NCI-H187 treated with DMSO at 0.1 percent for 48 hours (cell line): ENCODE results near the gene PRDM16.

Experiments used
- DNase-seq: peaks from one replicate; lab custom pipeline; 2025; lab: John Stamatoyannopoulos, UW

PRDM16 gene

DNA sequence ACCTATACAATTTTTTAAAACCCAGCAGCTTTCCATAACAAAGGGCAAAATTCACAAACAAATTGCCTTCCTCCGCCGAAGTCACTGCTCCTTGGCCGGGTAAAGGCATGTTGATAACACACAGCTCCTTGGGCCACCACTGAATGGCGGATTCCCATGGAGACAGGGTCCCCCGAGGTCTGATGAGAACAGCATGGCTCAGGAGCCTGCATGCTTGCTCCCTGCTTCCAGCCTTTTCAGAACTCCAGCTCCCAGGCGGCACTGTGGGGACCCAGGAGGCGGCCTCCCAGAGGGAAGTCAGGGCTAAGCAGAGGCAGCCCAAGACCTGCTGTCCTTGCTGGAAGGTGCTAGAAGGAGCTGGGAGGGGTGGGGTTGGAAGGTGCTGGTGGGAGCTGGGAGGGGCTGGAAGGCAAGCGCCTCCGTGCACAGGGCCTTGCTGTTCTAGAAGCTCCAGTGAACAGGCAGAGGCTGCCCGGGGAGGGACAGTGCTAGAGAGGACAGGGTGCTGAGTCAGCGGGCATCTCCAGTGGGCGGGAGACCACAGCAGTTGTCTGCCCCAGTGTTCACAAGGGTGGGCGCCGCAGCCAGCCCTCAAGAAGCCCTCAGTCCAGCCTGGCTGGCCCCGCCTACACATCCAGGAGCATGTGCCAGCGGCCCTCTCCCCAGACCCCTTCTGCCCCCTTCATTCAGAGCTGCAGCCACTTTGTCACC, 35.1 kb downstream of the PRDM16 start:
- no peak for DNase-seq

- DNase-seq, result no peak
These were observed 36.3 kb downstream of the PRDM16 start for GRCh38 chr1:3105167-3105863.

GRCh38 chr1:3106216-3106615, 37.2 kb downstream of the PRDM16 start:
- DNase-seq, result no peak

- DNase-seq, result no peak
These were observed 38.2 kb downstream of the PRDM16 start for GRCh38 chr1:3107201-3107600.

- DNase-seq, result no peak
These were observed 40.4 kb downstream of the PRDM16 start for GRCh38 chr1:3109355-3109754.

DNA sequence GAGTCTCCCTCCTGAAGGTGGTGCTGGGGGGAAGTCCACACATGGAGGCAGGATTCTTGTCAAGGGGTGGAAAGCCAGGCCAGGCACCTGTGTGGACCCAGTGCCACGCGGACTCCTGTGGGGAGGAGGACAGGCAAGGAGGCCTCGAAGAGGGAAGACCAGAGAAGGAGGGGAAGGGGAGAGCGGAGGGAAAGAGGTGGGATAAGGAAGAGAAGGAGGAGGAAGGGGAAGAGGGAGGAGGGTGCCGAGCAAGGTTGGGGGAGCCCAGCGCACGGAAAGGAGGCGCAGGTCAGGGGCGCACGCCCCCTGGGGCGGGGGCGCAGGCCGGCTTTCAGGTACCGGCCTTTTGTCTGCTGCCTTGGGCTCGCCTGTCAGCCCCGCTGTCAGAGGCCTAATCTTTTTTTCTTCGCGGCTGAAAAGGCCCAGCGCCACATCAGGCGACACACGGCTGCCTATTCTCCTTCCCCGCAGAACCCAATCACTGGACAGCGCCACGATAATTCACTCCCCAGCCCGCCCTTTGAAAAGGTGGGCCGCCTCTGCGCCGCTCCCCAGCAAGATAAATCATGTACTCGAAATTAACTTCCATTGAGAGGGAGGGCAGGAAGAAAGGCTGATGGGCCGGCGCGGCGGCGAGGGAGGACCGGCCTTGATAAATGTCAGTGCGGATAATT, 42.5 kb downstream of the PRDM16 start:
- DNase-seq, result no peak

DNA sequence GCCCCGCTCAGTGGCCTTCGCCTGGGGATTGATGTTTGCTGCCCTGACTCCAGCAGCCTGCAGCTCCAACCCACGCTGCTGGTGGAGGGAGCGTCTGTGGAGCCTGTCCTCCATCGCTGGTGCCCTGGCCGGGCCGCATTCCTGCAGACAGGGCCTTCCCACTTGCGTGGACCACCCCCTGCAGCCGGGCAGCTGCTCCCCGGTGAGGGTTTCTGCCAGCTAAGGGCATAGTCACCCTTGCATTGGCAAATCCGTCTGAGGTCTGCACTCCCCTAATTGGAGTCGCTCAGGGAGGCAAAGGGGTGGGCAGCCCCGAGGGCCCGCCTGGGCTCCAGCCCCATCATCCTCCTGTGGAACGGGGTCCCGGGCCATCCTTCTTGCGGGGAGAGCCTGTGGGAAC, 43.5 kb downstream of the PRDM16 start:
- no peak for DNase-seq

GRCh38 chr1:3113047-3113740, 44.2 kb downstream of the PRDM16 start:
- DNase-seq, result no peak

DNA sequence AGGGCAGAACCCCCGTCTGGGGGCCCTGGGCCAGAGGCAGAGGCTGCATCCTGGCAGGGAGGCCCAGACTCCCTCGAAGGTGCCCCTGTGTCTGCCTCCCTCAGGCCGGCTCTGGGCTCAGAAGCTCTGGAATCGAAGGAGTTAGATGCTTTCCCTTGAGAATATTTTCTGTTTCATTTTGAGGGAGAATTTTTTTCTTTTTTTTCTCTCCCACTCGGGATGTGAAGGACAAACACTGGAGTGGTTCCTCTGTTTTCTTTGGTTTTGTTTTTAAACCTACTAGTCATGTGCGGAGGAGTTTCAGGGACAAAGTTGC, 44.7 kb downstream of the PRDM16 start:
- DNase-seq, result no peak

DNA sequence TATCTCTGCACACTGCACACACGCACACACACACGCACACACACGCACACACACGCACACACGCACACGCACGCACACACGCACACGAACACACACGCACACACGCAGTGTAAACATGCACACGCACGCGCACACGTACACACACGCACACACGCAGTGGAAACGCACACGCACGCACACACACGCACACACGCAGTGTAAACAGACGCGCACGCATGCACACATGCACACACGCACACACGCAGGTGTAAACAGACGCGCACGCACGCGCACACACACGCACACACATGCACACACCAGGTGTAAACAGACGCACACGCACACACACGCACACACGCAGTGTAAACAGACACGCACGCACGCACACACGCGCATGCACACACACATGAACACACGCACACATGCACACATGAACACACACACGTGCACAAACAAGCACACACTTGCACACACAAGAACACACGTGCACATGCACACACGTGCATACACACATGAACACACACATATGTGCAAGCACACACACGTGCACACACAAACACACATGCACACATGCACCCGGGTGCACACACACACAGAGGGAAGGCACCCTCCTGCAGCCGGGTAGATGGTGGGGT, 45.2 kb downstream of the PRDM16 start:
- no peak for DNase-seq

DNA sequence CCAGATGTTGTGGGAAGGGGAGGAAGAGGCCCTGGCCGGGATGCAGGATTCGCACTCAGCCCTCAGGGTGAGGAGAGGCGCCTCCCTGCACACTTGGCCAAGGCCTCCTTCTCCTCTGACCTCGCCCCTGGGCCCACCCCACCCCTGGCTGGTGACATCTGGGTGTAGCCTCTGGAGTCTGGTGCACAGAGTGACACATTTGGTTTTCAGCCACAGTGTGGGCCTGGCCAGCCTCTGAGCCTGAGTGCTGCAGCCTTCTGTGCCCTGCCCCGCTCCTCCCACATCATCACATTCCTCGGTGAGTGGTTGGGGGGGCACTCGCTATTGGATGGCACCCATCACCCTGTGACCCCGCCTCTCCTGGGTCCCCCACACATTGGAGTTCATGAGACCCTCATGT, 45.8 kb downstream of the PRDM16 start:
- no peak for DNase-seq

GRCh38 chr1:3115275-3116149, 46.5 kb downstream of the PRDM16 start:
- DNase-seq, result no peak

DNA sequence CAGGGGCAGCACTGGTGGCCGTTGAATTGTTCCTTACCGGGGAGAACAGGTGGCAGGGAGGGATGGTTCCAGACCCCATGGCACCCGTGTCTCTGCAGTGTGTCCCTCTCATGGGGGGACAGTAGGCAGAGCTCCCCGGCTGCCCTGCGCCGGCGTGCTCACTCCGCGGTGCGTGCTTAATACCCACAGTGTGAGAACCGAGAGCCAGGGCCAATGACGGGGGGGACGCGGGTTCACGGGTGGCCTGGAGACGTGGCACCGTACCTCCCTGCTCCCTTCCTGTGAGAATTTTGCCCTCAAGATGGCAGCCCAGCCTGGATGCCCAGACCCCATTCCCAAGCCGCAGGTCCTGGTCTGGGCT, 47.1 kb downstream of the PRDM16 start:
- DNase-seq, result no peak

DNA sequence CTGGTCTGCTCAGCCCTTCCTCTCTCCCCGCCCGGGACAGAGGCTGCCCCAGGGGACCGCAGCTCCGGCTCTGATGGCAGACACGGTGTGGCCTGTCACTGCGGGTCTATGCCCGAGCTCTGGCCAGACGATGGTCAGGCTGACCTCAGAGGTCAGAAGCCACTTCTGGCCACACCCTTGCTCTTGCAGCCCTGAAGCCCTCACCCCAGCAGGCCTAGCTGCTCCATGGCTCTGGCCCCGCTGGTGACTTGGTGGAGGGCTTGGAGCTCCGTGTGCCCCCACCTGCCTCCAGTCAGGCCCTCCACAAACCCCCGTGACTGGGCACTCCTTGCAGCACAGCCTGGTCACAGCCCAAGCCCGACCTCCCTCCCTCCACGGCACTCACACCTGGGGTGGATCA, 47.6 kb downstream of the PRDM16 start:
- no peak for DNase-seq

DNA sequence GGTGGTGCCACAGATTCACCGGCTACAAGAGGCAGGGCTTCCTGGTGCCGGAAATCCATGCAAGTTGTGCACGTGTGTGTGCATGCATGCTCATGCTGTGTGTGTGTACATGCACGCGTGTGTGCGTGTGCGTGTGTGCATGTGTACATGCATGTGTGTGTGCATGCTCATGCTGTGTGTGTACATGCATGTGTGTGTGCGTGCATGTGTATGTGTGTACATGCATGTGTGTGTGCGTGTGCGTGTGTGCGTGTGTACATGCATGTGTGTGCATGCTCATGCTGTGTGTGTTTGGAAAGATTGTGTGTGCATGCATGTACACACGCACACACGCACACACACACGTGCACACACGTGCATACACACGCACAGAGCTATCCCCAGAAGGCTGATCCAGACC, 48.9 kb downstream of the PRDM16 start:
- no peak for DNase-seq

GRCh38 chr1:3119061-3119460, 50.1 kb downstream of the PRDM16 start:
- DNase-seq, result no peak

- no peak for DNase-seq
These were observed 50.7 kb downstream of the PRDM16 start for GRCh38 chr1:3119725-3120124.

- DNase-seq, result no peak
These were observed 51.1 kb downstream of the PRDM16 start for GRCh38 chr1:3120140-3120539.

DNA sequence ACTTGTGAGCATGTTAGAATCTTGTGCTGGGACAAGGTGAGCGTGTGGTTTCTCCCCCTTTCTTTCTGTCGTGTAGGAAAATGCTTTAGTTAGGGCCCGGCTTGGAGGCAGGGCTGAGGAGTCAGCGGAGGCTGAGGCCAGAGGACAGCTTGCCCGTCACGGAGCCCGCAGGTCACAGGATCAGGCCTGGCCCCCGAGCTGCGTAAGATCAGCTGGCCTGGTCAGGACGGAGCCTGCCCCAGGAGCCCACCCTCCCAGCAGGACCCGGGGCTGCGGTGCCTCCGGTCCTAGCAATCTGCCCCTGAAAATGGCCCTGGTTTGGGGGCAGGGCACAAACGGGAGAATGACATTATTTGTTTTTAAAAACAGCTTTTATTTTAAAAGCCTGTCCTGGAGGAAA, 52.0 kb downstream of the PRDM16 start:
- DNase-seq, result no peak

GRCh38 chr1:3121401-3122210, 52.6 kb downstream of the PRDM16 start:
- DNase-seq, result no peak

GRCh38 chr1:3122311-3122710, 53.3 kb downstream of the PRDM16 start:
- DNase-seq, result no peak
